ENCODE data around the gene OVOL2.
A peak's percentile ranks its signal among the peaks of the same experiment; 100 is the strongest.
"Not testable (repeated sequence)": the region's sequence is repeated elsewhere in the genome, so short reads cannot be mapped to it uniquely, and the experiment has no call there.

The OVOL2 gene

GRCh38 chr20:18088298-18088697 lies 30.6 kb upstream of the OVOL2 start:
- H3K9me3 ChIP-seq (ENCODE audit: control insufficient read depth, low read length): peaks cover 18% of the 10 kb centered on the region
- not testable (repeated sequence) for H3K4me1 ChIP-seq (ENCODE audit: control insufficient read depth, insufficient read depth, low read length); DNase-seq (ENCODE audit: low read depth); H3K9ac ChIP-seq (ENCODE audit: low read length); H3K27me3 ChIP-seq (replicated peaks; ENCODE audit: control insufficient read depth, insufficient read depth, low read length); H3K36me3 ChIP-seq (ENCODE audit: control insufficient read depth, insufficient read depth, low read length, severe bottlenecking); H3K4me3 ChIP-seq (ENCODE audit: low read length)

- Histone ChIP-seq H3K27me3 (replicated peaks; ENCODE audit: control insufficient read depth, insufficient read depth, low read length) (peaks cover 10% of the 10 kb centered on the region), H3K9ac (ENCODE audit: low read length) (no peak overlapping the region), H3K4me1 (ENCODE audit: control insufficient read depth, insufficient read depth, low read length) (no peaks in the 10 kb centered on the region), H3K9me3 (ENCODE audit: control insufficient read depth, low read length) (peaks cover 30% of the 10 kb centered on the region), H3K4me3 (ENCODE audit: low read length) (no peak overlapping the region), H3K36me3 (ENCODE audit: control insufficient read depth, insufficient read depth, low read length, severe bottlenecking) (no peaks in the 10 kb centered on the region)
- DNase-seq (ENCODE audit: low read depth): no peak
These were observed 29.3 kb upstream of the OVOL2 start for GRCh38 chr20:18087054-18087453.

GRCh38 chr20:18080836-18081235 lies 23.1 kb upstream of the OVOL2 start:
- not testable (repeated sequence) for H3K4me3 ChIP-seq (ENCODE audit: low read length); H3K9ac ChIP-seq (ENCODE audit: low read length); DNase-seq (ENCODE audit: low read depth); H3K36me3 ChIP-seq (ENCODE audit: control insufficient read depth, insufficient read depth, low read length, severe bottlenecking); H3K4me1 ChIP-seq (ENCODE audit: control insufficient read depth, insufficient read depth, low read length); H3K27me3 ChIP-seq (replicated peaks; ENCODE audit: control insufficient read depth, insufficient read depth, low read length)
- H3K9me3 ChIP-seq (ENCODE audit: control insufficient read depth, low read length): peaks cover 30% of the 10 kb centered on the region

GRCh38 chr20:18079756-18080353 lies 22.1 kb upstream of the OVOL2 start:
- H3K9ac ChIP-seq (ENCODE audit: low read length): no peak overlapping the region
- no peak overlapping the region for H3K4me3 ChIP-seq (ENCODE audit: low read length)
- peaks cover 10% of the 10 kb centered on the region for H3K27me3 ChIP-seq (replicated peaks; ENCODE audit: control insufficient read depth, insufficient read depth, low read length)
- DNase-seq (ENCODE audit: low read depth): no peak
- H3K4me1 ChIP-seq (ENCODE audit: control insufficient read depth, insufficient read depth, low read length): no peaks in the 10 kb centered on the region
- H3K36me3 ChIP-seq (ENCODE audit: control insufficient read depth, insufficient read depth, low read length, severe bottlenecking): no peaks in the 10 kb centered on the region
- peaks cover 26% of the 10 kb centered on the region for H3K9me3 ChIP-seq (ENCODE audit: control insufficient read depth, low read length)

- DNase-seq (ENCODE audit: low read depth): no peak
- Histone ChIP-seq H3K36me3 (ENCODE audit: control insufficient read depth, insufficient read depth, low read length, severe bottlenecking) (no peaks in the 10 kb centered on the region), H3K4me1 (ENCODE audit: control insufficient read depth, insufficient read depth, low read length) (no peaks in the 10 kb centered on the region)
These were observed 19.4 kb upstream of the OVOL2 start for GRCh38 chr20:18077157-18077556.

GRCh38 chr20:18072532-18072931 lies 14.8 kb upstream of the OVOL2 start:
- Histone ChIP-seq H3K4me3 (ENCODE audit: low read length) (no peak overlapping the region), H3K27me3 (replicated peaks; ENCODE audit: control insufficient read depth, insufficient read depth, low read length) (peaks cover 17% of the 10 kb centered on the region), H3K4me1 (ENCODE audit: control insufficient read depth, insufficient read depth, low read length) (no peaks in the 10 kb centered on the region), H3K9me3 (ENCODE audit: control insufficient read depth, low read length) (no peaks in the 10 kb centered on the region), H3K9ac (ENCODE audit: low read length) (no peak overlapping the region), H3K36me3 (ENCODE audit: control insufficient read depth, insufficient read depth, low read length, severe bottlenecking) (no peaks in the 10 kb centered on the region)
- DNase-seq (ENCODE audit: low read depth): no peak

More at GRCh38 chr20:18077157-18077556, 19.4 kb upstream of the OVOL2 start:
- Histone ChIP-seq H3K9ac (ENCODE audit: low read length) (no peak overlapping the region), H3K9me3 (ENCODE audit: control insufficient read depth, low read length) (peaks cover 1% of the 10 kb centered on the region), H3K4me3 (ENCODE audit: low read length) (no peak overlapping the region), H3K27me3 (replicated peaks; ENCODE audit: control insufficient read depth, insufficient read depth, low read length) (peaks cover 16% of the 10 kb centered on the region)

GRCh38 chr20:18066421-18067333 lies 9.0 kb upstream of the OVOL2 start:
- H3K36me3 ChIP-seq (ENCODE audit: control insufficient read depth, insufficient read depth, low read length, severe bottlenecking): no peaks in the 10 kb centered on the region
- no peaks in the 10 kb centered on the region for H3K4me1 ChIP-seq (ENCODE audit: control insufficient read depth, insufficient read depth, low read length)
- H3K9me3 ChIP-seq (ENCODE audit: control insufficient read depth, low read length): no peaks in the 10 kb centered on the region
- no peak overlapping the region for H3K4me3 ChIP-seq (ENCODE audit: low read length)
- DNase-seq (ENCODE audit: low read depth): no peak
- H3K9ac ChIP-seq (ENCODE audit: low read length): no peak overlapping the region
- H3K27me3 ChIP-seq (replicated peaks; ENCODE audit: control insufficient read depth, insufficient read depth, low read length): peaks cover 7% of the 10 kb centered on the region

- no peak for DNase-seq (ENCODE audit: low read depth)
- no peaks in the 10 kb centered on the region for H3K36me3 ChIP-seq (ENCODE audit: control insufficient read depth, insufficient read depth, low read length, severe bottlenecking)
- peaks cover 25% of the 10 kb centered on the region for H3K27me3 ChIP-seq (replicated peaks; ENCODE audit: control insufficient read depth, insufficient read depth, low read length)
- H3K9me3 ChIP-seq (ENCODE audit: control insufficient read depth, low read length): no peaks in the 10 kb centered on the region
- no peak overlapping the region for H3K4me3 ChIP-seq (ENCODE audit: low read length)
- H3K9ac ChIP-seq (ENCODE audit: low read length): no peak overlapping the region
- H3K4me1 ChIP-seq (ENCODE audit: control insufficient read depth, insufficient read depth, low read length): no peaks in the 10 kb centered on the region
These were observed 6.0 kb upstream of the OVOL2 start for GRCh38 chr20:18063676-18064075.

- Histone ChIP-seq H3K9me3 (ENCODE audit: control insufficient read depth, low read length) (no peaks in the 10 kb centered on the region), H3K9ac (ENCODE audit: low read length) (no peak overlapping the region), H3K36me3 (ENCODE audit: control insufficient read depth, insufficient read depth, low read length, severe bottlenecking) (no peaks in the 10 kb centered on the region), H3K27me3 (replicated peaks; ENCODE audit: control insufficient read depth, insufficient read depth, low read length) (peaks cover 48% of the 10 kb centered on the region), H3K4me3 (ENCODE audit: low read length) (no peak overlapping the region), H3K4me1 (ENCODE audit: control insufficient read depth, insufficient read depth, low read length) (peaks cover 4% of the 10 kb centered on the region)
- DNase-seq (ENCODE audit: low read depth): no peak
These were observed 1.9 kb upstream of the OVOL2 start for GRCh38 chr20:18059603-18060002.

GRCh38 chr20:18058661-18059467 lies 1.1 kb upstream of the OVOL2 start:
- no peaks in the 10 kb centered on the region for H3K36me3 ChIP-seq (ENCODE audit: control insufficient read depth, insufficient read depth, low read length, severe bottlenecking)
- H3K9me3 ChIP-seq (ENCODE audit: control insufficient read depth, low read length): no peaks in the 10 kb centered on the region
- peaks cover 4% of the 10 kb centered on the region for H3K4me1 ChIP-seq (ENCODE audit: control insufficient read depth, insufficient read depth, low read length)
- DNase-seq (ENCODE audit: low read depth): peak; percentile 1
- peak overlapping the region; percentile 42 for H3K4me3 ChIP-seq (ENCODE audit: low read length)
- peaks cover 54% of the 10 kb centered on the region for H3K27me3 ChIP-seq (replicated peaks; ENCODE audit: control insufficient read depth, insufficient read depth, low read length)
- H3K9ac ChIP-seq (ENCODE audit: low read length): no peak overlapping the region

GRCh38 chr20:18057994-18058349 lies 256 bp upstream of the OVOL2 start:
- H3K9me3 ChIP-seq (ENCODE audit: control insufficient read depth, low read length): no peaks in the 10 kb centered on the region
- H3K36me3 ChIP-seq (ENCODE audit: control insufficient read depth, insufficient read depth, low read length, severe bottlenecking): no peaks in the 10 kb centered on the region
- peaks cover 4% of the 10 kb centered on the region for H3K4me1 ChIP-seq (ENCODE audit: control insufficient read depth, insufficient read depth, low read length)
- no peak overlapping the region for H3K9ac ChIP-seq (ENCODE audit: low read length)
- DNase-seq (ENCODE audit: low read depth): no peak
- no peak overlapping the region for H3K4me3 ChIP-seq (ENCODE audit: low read length)
- H3K27me3 ChIP-seq (replicated peaks; ENCODE audit: control insufficient read depth, insufficient read depth, low read length): peaks cover 61% of the 10 kb centered on the region

Measured in adipocyte (in vitro differentiated cells).